Measurements from ENCODE around the gene SEC14L1.

Gene SEC14L1

GRCh38 chr17:77117415-77117814 is 23.4 kb upstream of the SEC14L1 start:
- no peak for DNase-seq

DNA sequence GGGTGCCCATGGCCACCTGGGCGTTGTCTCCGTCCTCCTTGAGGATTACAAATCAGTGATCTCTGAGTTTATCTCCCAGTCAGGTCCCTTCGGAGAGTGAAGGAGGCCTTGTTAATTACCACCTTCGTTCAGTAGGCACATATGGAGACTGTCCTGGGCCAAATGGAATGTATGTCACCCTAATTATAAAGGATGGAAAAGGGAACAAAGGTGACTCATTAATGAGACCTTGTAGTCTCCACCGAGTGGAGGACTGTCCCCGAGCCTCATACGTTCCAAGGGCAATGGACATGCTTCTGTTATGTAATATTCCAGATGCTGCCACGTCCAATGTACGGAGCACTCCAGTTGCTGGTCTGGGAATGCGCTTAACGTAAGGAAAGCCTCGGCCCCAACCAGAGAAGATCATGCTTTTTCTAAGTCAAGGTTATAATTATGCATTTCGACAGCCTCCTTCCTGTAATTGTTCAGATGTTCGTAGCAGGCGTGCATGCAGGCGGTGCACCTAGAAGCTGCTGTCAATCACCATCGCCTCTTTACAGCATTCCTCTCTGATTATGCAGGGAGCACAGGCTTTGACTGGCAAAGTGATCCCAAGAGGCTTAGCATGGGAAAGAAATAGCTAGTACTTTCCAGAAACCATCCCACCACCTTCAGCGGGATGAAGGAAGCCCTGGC is 22.4 kb upstream of the SEC14L1 start:
- DNase-seq, result no peak

- no peak for DNase-seq
These were observed 21.0 kb upstream of the SEC14L1 start for GRCh38 chr17:77119668-77120301.

- no peak for DNase-seq
These were observed 19.9 kb upstream of the SEC14L1 start for GRCh38 chr17:77120868-77121267.

- DNase-seq, result no peak
These were observed 16.4 kb upstream of the SEC14L1 start for GRCh38 chr17:77124192-77124889.

DNA sequence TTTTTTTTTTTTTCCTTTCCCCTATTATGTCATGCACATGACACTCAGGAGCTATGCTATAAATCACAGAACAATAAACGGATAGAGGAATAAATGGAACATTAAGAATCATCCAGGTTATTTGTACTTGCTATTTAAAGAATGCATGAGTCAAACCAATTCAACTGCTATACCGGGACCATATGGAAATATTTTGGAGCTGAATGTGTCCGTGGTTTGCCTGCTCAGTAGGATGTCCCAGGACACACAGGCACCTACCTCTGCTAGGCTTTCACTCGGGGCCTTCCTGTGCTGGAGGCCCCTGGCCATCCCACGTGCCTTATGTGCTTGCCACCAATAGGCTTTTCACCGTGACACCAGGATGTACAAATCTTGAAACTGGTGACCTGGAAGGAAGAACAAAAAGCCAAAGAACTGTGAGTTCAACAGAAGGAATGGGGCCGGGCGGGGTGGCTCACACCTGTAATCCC is 15.3 kb upstream of the SEC14L1 start:
- no peak for DNase-seq

GRCh38 chr17:77126519-77126918 is 14.2 kb upstream of the SEC14L1 start:
- DNase-seq, result no peak

DNA sequence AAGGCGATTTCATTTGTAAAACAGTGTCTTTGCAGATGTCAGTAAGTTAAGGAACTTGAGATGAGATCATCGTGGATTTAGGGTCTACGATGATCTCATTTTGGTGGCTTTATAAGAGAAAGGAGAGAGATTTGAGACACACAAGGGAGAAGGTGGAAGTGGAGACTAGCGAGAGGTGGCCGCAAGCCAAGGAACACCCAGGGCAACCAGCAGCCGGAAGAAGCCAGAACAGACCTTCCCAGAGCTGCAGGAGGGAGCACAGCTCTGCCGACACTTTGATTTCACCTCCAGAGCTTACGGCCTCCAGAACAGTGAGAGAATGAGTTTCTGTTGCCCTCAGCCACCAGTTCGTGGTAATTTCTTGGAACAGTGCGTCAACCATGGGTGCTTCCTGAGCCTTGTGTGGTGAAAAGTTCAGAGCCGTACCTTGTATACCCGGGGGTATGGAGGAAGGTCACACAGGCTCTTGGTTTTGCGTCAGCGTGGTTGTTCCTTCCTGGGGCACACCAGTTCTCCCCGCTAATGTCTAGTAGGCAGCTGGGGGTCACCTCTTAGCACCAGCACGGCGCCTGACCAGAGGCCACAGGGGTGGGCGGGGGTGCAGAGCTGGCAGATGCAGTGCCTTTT is 12.9 kb upstream of the SEC14L1 start:
- peak; percentile 18 to 66 (median 44) for DNase-seq

- no peak for DNase-seq
These were observed 11.7 kb upstream of the SEC14L1 start for GRCh38 chr17:77128896-77129567.

DNA sequence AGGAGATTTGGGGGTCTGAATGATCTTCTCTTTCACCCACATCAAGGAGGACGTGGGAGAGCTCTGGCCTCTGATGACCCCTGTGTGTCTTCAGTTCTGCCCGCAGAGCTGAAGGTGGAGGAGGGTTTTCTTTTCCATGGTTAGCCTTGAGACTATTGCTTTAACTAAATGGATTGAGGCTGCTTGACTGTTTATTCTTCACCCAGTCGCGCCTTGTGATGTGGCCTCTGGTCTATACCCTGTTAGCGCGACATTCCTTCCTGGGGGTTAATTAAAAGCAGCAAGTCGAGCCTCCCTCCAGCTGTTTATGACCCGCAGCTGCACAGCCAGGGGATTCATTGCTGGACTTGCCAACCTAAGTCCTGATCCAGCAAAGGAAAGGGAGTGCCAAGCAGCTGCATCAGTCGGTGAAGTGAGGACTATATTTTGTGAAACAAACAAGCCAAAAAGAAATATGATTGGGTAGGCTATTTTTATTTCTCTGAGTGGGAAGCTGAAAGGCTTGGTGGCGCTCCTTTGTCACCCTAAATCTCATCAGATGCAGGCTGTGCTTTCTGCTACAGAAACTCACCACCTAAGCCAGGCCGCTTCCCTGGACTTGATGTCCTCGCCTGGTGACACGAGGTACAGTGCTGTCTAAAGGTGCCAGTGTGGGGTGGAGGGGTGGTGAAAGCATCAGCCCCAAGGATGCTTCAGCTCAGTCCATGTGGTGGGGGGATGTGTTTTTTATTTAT is 11.0 kb upstream of the SEC14L1 start:
- no peak for DNase-seq

GRCh38 chr17:77130525-77130924 is 10.2 kb upstream of the SEC14L1 start:
- DNase-seq, result no peak

DNA sequence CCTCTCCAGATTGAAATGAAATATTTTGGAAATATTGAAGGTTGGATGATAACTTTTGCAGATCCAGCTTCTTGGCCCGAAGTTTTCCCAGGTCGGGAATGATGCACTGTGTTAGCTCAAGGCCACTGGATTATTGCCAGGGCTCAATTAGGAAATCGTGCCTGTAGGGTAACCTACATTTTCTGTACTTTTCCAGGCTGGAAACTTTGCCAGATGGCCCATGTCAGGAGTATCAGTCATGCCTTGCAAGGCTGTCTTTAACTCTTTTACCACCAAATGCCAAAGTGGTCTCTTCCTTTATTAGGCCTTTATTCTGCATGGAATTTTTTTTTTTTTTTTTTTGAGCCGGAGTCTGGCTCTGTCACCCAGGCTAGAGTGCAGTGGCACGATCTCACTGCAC is 8.9 kb upstream of the SEC14L1 start:
- DNase-seq, result no peak

GRCh38 chr17:77132411-77133086 is 8.2 kb upstream of the SEC14L1 start:
- no peak for DNase-seq

DNA sequence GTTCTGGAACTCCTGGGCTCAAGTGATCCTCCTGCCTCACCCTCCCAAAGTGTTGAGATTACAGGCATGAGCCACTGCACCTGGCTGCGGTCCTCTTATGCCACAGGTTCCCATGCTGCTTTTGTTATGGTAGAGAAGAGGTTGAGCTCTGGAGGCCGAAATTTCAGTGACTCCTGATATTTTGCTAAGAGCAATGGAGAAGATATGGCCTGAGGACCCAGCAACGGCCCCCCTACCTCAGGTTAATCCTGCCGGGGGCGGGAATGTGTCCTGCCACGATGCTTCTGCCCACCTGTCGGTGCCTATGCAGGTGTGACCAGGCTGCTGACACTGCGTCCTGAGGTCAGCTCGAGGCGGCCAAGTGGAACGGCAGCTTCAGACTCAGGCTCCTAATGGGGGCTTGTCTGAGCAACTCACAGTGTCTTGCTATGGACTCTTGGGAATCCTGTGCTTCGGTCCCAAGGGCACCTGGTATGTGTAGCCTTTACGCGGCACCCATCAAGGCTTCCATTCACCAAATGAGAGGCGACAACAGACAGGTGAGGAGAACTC is 7.6 kb upstream of the SEC14L1 start:
- DNase-seq, result no peak

GRCh38 chr17:77136420-77136767 is 4.4 kb upstream of the SEC14L1 start:
- DNase-seq, result no peak

DNA sequence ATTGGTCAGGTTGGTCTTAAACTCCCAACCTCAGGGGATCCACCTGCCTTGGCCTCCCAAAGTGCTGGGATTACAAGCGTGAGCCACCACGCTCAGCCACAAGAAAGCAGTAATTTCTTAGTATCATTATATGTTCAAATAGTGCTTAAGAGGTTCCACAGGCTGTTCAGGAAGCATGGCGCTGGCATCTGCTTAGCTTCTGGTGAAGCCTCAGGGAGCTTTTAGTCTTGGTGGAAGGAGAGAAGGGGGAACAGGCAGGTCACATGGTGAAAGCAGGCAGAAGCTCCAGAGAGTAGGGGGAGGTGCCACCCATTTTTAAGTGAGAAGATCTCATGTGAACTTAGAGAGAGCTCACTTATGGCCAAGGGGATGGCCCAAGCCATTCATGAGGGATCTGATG is 3.7 kb upstream of the SEC14L1 start:
- DNase-seq, result no peak

GRCh38 chr17:77137886-77138285 is 2.9 kb upstream of the SEC14L1 start:
- peak in 3 of 4 experiments; percentile 5 to 48 (median 30) for DNase-seq

- DNase-seq, result peak; percentile 98 to 100 (median 98)
These were observed 447 bp upstream of the SEC14L1 start for GRCh38 chr17:77140166-77140877.

DNA sequence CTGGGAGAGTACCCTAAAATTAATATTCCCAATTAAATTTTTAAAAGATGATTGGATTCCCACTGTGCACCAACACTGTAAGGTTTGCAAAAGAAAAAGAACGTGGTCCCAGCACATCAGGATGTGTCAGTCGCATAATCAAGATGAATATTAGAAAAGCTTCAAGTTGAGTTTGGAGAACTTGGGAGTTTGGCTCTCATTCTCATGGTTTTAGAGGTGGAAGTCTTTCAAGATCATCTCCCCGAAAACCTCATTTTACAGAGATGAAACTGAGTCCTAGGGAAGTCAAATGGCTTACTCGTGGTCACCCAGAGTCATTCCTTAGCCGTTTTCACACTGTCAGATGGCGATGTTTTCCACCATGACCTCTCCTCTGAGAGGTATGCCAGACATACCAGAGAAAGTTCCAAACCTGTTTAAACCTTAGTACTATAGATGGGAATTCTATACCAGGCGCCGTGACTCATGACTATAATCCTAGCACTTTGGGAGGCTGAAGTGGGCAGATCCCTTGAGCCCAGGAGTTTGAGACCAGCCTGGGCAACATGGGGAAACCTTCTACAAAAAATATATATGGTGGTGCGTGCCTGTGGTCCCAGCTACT is 1.2 kb downstream of the SEC14L1 start:
- no peak for DNase-seq

GRCh38 chr17:77142689-77143088 is 1.9 kb downstream of the SEC14L1 start:
- no peak for DNase-seq

All from activated CD4-positive, CD25-positive, alpha-beta regulatory T cell (primary cell).